SK-N-MC (cell line): ENCODE measurements around the gene ISM1.

Experiments used
- EZH2 ChIP-seq: fragments of 200-600 bp; sonication (generic); IDR thresholded peaks from one replicate; pipeline ENCODE4 v1.6.1; 2017; ENCODE audit warnings: antibody characterized with exemption
- POLR2AphosphoS5 ChIP-seq: IDR thresholded peaks from 2 replicates; pipeline ENCODE4 v1.6.1; 2012; ENCODE audit warnings: mild to moderate bottlenecking, low read depth, low read length, borderline replicate concordance

- no peak for TF ChIP-seq POLR2AphosphoS5
- TF ChIP-seq EZH2, result no peak
Measured at GRCh38 chr20:13202565-13202964, 18.5 kb upstream of the ISM1 start.
